GM21515 (cell line): ENCODE measurements around the gene TNPO1.
"Not testable (repeated sequence)": the region's sequence is repeated elsewhere in the genome, so short reads cannot be mapped to it uniquely, and the experiment has no call there.

Experiments
- ATAC-seq: cut with Tn5 transposase; IDR thresholded peaks from one replicate; pipeline ENCODE4 v1.9.1; 2021; ENCODE audit not compliant: unreplicated experiment

TNPO1 gene

GRCh38 chr5:72925336-72926010 is 109.0 kb downstream of the TNPO1 start:
- no peak for ATAC-seq

DNA sequence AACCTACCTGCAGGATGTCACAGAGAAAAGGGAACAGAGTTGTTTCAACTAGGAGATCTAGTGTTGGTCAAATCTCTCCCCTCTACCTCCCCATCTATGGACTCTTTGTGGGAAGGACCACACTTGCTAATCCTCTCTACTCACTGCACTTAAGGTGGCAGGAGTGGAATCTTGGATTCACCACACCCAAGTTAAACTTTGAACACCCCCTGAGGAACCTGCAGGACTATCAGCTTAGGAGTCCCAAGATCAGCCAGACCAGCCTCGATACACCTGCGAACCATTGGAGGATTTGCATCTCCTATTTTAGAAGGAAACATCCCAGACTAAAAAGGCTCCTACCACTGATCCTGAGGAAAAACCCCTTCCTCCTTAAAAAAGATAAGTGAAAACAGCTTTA is 116.2 kb downstream of the TNPO1 start:
- ATAC-seq, result not testable (repeated sequence)

DNA sequence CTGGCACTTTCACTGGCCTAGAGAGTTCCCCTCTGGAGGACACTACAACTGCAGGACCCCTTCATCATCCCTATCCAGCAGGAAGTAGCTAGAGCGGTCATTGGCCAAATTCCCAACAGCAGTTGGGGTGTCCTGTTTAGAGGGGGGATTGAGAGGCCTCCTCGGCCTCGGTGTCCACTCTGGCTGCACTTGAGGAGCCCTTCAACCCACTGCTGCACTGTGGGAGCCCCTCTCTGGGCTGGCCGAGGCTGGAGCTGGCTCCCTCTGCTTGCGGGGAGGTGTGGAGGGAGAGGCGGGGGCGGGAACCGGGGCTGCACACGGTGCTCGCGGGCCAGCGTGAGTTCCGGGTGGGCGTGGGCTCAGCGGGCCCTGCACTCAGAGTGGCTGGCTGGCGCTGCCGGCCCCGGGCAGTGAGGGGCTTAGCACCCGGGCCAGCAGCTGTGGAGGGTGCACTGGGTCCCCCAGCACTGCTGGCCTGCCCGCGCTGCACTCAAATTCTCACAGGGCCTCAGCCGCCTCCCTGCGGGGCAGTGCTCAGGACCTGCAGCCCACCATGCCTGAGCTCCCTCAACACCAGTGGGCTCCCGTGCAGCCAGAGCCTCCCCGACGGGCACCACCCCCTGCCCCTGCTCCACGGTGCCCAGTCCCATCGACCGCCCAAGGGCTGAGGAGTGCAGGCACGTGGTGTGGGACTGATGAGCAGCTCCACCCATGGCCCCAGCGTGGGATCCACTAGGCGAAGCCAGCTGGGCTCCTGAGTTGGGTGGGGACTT is 118.7 kb downstream of the TNPO1 start:
- ATAC-seq, result not testable (repeated sequence)

GRCh38 chr5:72936893-72937292 is 120.4 kb downstream of the TNPO1 start:
- no peak for ATAC-seq

- ATAC-seq, result no peak
These were observed 121.1 kb downstream of the TNPO1 start for GRCh38 chr5:72937517-72938061.

GRCh38 chr5:72938206-72938605 is 121.7 kb downstream of the TNPO1 start:
- no peak for ATAC-seq

- no peak for ATAC-seq
These were observed 123.6 kb downstream of the TNPO1 start for GRCh38 chr5:72940082-72940481.

DNA sequence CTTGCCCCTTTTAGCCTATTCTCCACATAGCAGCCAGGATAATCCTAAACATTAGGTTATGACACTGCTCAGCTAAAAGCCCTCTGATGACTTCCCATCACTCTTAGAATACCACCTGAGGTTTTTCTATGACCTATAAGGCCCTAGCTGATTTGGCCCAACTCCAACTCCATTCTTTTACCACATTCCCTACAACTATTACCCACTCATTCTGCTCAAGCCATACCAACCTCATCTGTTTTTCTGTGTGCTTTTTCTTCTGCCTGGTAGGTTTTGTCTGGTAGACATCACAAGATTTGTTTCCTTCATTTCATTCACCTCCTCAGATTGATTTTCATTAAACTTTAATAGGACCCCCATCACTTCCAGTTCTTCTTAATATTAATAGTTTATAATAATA is 126.8 kb downstream of the TNPO1 start:
- ATAC-seq, result no peak

DNA sequence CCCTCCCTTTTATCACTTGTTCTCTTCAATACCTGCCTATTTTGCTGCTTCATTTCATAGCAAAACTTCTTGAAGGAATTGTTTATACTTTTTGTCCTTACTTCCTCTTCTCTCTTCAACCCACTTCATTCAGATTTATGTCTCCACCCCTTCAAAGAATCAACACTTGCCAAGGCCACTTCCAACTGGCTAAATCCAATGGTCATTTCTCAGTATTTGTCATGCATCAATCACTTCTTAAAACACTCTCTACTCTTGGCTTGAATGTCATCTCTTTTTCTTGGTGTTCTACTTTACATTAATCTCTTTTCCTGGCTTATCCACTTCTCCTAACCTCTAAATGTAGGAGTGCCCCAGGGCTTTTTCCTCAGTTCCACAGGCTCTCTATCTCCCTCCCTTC is 131.0 kb downstream of the TNPO1 start:
- ATAC-seq, result no peak

- ATAC-seq, result no peak
These were observed 133.0 kb downstream of the TNPO1 start for GRCh38 chr5:72949481-72949880.

DNA sequence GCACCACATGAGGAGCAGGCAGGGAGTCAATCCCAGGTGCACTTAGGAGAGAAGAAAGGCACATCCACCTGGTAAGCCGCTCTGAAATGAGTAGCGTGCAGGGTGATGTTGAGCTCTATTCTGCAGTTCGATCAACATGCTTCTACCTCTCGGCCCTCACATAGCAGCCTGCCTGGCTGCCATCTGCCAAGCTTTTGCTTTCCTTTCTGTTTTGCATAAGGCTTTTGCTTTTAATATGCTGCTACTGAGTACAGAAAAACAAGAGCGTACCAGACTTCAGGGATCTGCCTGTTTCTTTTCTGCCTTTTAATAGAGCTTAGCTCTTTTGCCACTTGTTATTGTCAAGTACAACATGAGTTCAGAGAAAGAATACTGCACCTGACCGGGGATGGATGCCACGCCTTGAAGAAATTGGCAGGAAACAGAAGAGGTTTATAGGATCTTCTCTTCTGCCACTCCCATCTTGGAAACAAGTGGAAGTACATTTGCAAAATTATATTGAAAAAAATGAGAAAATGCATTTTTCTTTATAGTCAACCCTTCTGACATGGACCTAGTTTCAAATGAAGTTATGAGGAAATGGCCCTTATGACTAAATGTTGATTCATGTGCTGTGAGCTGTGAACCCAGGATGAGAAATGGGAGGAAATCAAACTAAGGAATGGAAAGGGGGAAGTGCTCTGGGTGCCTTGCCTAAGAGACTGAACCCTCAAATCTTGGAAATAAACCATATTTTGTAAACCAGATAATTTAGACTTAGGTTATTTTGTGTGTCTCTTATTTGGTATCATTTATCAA is 135.4 kb downstream of the TNPO1 start:
- ATAC-seq, result no peak

DNA sequence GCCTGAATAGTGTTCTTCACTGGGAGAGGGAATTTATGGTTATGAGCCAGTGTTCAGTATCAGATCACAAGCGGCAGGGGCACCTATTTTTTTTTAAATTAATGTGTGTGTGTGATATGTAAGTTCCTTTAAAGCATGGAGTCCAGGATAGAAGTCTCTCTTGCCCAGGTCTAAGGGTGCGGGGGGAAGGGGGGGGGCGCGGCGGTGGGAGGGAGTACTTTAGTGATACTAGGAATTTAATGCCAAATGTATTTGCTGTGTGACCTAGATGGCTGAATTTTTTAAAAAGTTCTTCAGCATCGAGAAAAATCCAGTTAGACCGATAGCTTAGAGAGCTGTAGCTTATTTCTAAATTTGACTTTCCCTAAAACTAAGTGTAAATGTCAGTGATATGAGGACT is 137.9 kb downstream of the TNPO1 start:
- no peak for ATAC-seq

GRCh38 chr5:72955143-72955767 is 138.8 kb downstream of the TNPO1 start:
- peak; percentile 32 for ATAC-seq

DNA sequence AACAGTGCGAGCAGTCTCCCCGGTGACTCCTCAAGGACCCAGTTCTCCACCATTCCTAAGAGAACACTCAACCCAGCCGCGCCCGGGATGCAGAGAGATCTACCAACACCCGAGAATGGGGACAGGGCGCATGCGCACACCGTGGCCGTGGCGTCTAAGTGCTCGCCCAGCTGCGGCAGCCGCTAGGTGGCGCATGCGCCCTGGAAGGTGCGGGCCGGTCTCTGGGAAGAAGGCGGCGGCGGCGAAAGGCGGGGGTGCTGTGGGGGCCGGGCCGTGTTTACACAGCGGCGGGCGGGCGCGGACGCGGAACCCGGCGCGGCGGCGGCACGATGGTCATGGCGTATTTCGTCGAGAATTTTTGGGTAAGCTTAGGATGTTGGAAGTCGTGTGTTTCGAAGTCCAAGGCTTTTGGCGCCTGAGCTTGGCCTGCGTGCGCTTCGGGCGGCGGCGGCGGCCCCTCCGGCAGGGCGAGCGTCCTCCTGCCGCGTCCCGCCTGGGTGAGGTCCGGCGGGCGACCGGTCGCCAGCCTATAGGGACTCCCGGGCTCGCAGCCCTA is 139.4 kb downstream of the TNPO1 start, which contains the start of gene FCHO2:
FCHO2 (plus strand) TSS at position 274 of the 556 bp plus-strand sequence; CDS start at position 330, 56 bp downstream.
- ATAC-seq, result peak; percentile 90

DNA sequence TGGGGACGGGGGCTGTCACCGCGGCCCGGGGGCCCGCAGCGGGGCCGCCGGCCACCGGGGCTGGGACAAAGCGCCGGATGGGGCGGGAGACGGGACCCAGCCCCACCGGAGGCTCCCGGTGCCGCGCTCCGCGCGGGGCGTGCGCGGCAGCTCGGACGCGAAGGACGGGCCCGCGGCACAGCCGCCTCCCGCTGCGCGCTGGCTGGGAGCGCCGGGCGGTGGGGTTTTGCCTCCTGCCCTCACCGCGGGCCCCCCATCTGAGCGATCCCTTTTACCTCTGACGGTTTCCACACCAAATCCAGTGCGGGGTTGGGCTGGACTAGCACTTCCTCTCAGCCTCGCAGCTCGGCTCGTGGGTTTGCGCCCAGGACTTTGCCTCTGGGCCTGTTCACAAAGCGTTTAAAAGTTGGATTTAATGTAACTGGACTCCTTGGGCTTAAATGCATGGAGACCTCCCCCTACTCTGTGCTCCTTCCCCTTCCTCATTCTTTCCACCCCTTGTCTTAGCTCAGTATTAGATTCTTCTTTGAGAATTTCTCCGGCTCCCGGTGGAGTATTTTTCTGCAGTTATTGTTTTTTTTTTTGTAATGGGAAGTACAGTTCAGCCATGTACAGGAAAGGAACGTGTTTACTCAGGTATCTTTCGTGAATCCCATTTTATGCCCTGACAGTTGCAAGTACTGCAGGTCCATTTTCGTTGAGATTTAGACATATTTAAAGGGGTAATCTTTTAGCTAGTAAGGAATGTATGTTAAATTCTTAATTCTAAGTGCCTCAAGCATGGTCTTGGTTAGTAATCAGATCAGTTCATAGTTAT is 140.1 kb downstream of the TNPO1 start:
- ATAC-seq, result peak; percentile 37

DNA sequence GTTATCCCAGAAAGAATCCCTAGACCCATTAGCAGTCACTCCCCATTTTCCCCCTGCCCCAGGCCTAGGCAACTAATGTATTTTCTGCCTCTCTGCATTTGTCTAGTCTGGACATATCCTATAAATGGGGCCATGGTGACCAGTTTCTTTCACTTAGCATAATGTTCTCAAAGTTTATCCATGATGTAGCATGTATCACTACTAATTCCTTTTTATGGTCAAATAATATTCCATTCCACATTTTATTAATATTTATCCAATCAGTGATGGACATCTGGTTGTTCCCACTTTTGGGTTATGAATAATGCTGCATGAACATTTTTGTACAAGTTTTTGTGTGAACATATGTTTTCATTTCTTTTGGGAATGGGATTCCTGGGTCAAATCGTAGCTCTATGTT is 140.9 kb downstream of the TNPO1 start:
- no peak for ATAC-seq

GRCh38 chr5:72959257-72959656 is 142.8 kb downstream of the TNPO1 start:
- no peak for ATAC-seq
